GM13976 (cell line): Measurements from ENCODE around the gene PACRGL.
A peak's percentile ranks its signal among the peaks of the same experiment; 100 is the strongest.

Source experiments
- DNase-seq: peaks from one replicate; pipeline ENCODE4 v3.0.0; 2012; ENCODE audit warnings: low spot score
- CTCF ChIP-seq: IDR thresholded peaks from 2 replicates; pipeline ENCODE4 v1.5.1; 2012; ENCODE audit warnings: borderline replicate concordance, mild to moderate bottlenecking; ENCODE audit not compliant: insufficient read depth; ENCODE audit errors: extremely low read depth, missing control alignments, control extremely low read depth
- in situ Hi-C: fragments of 300-500 bp; cut with MboI; formaldehyde crosslinking; loops from one replicate; pipeline ENCODE4 v1.12.0; 2022; ENCODE audit warnings: low sequenced_read_pairs, mixed read lengths, inconsistent platforms; ENCODE audit not compliant: unreplicated experiment

The PACRGL gene

GRCh38 chr4:20752641-20753040 is 52.4 kb downstream of the PACRGL start:
- in situ Hi-C loops, result loop anchor here (25.0 kb wide), 1 partner anchor 710 kb away; no protein-coding TSS in a partner anchor
- no peak for TF ChIP-seq CTCF
- DNase-seq, result no peak

GRCh38 chr4:20754036-20754435 is 53.8 kb downstream of the PACRGL start:
- DNase-seq, result no peak
- in situ Hi-C loops, result loop anchor here (25.0 kb wide), 1 partner anchor 708 kb away; no protein-coding TSS in a partner anchor
- no peak for TF ChIP-seq CTCF

GRCh38 chr4:20760053-20760452 is 59.8 kb downstream of the PACRGL start:
- DNase-seq, result no peak
- in situ Hi-C loops, result loop anchor here (25.0 kb wide), 1 partner anchor 702 kb away; no protein-coding TSS in a partner anchor
- peak; percentile 20 for TF ChIP-seq CTCF

GRCh38 chr4:20761382-20761781 is 61.1 kb downstream of the PACRGL start:
- TF ChIP-seq CTCF, result no peak
- in situ Hi-C loops, result loop anchor here (25.0 kb wide), 1 partner anchor 701 kb away; no protein-coding TSS in a partner anchor
- no peak for DNase-seq

- in situ Hi-C loops, result loop anchor here (25.0 kb wide), 1 partner anchor 700 kb away; no protein-coding TSS in a partner anchor
- DNase-seq, result no peak
- no peak for TF ChIP-seq CTCF
These were observed 61.6 kb downstream of the PACRGL start for GRCh38 chr4:20761826-20762225.

- no peak for TF ChIP-seq CTCF
- in situ Hi-C loops, result loop anchor here (25.0 kb wide), 1 partner anchor 698 kb away; no protein-coding TSS in a partner anchor
- no peak for DNase-seq
These were observed 64.2 kb downstream of the PACRGL start for GRCh38 chr4:20764366-20764992.
